H9 (cell line): ENCODE results near the gene MAP3K20. TPM values are rescaled to one million over a fixed set of nuclear protein-coding genes. Genes with fewer than 3 reads are reported as not detected.
"Not testable (repeated sequence)": the region's sequence is repeated elsewhere in the genome, so short reads cannot be mapped to it uniquely, and the experiment has no call there.

Experiments used
- DNase-seq: peaks from one replicate; pipeline ENCODE4 v3.0.0-alpha.2; 2017
- H2AFZ ChIP-seq: one replicate; pipeline ENCODE4 v1.6.1; 2013; ENCODE audit warnings: mild to moderate bottlenecking, low read length, control low read depth, moderate library complexity
- H2AK5ac ChIP-seq: 2 replicates; pipeline ENCODE4 v1.6.1; 2013; ENCODE audit warnings: low read length, control low read depth, mixed read lengths; ENCODE audit not compliant: insufficient read length
- H2BK120ac ChIP-seq: one replicate; pipeline ENCODE4 v1.6.1; 2013; ENCODE audit warnings: low read depth, mild to moderate bottlenecking, low read length, control low read depth, inconsistent platforms; ENCODE audit not compliant: poor library complexity, severe bottlenecking
- H2BK12ac ChIP-seq: 2 replicates; pipeline ENCODE4 v1.6.1; 2013; ENCODE audit warnings: low read length, control low read depth, mixed read lengths, low read depth; ENCODE audit not compliant: insufficient read length
- H2BK15ac ChIP-seq: 2 replicates; pipeline ENCODE4 v1.6.1; 2013; ENCODE audit warnings: low read depth, low read length, control low read depth
- H2BK20ac ChIP-seq: one replicate; pipeline ENCODE4 v1.6.1; 2013; ENCODE audit warnings: low read depth, mild to moderate bottlenecking, low read length, control low read depth, inconsistent platforms; ENCODE audit not compliant: poor library complexity, severe bottlenecking
- H2BK5ac ChIP-seq: 2 replicates; pipeline ENCODE4 v1.6.1; 2013; ENCODE audit warnings: low read length, control low read depth, mixed read lengths; ENCODE audit not compliant: insufficient read length
- H3K14ac ChIP-seq: 2 replicates; pipeline ENCODE4 v1.6.1; 2013; ENCODE audit warnings: low read length, control low read depth; ENCODE audit not compliant: insufficient read depth
- H3K18ac ChIP-seq: 2 replicates; pipeline ENCODE4 v1.6.1; 2013; ENCODE audit warnings: low read depth, mild to moderate bottlenecking, mixed read lengths, low read length, control low read depth; ENCODE audit not compliant: insufficient read length
- H3K23ac ChIP-seq: 2 replicates; pipeline ENCODE4 v1.6.1; 2013; ENCODE audit warnings: low read length, control low read depth, mixed read lengths, low read depth; ENCODE audit not compliant: insufficient read length
- H3K23me2 ChIP-seq: 2 replicates; pipeline ENCODE4 v1.6.1; 2013; ENCODE audit warnings: low read depth, mild to moderate bottlenecking, mixed read lengths, low read length, control low read depth; ENCODE audit not compliant: insufficient read length, poor library complexity, severe bottlenecking
- H3K27ac ChIP-seq: 2 replicates; pipeline ENCODE4 v1.5.1; 2013; ENCODE audit warnings: low read length, control low read depth, mixed read lengths, low read depth; ENCODE audit not compliant: insufficient read length
- H3K27me3 ChIP-seq: 2 replicates; pipeline ENCODE4 v1.6.1; 2013; ENCODE audit warnings: low read length, control low read depth, inconsistent platforms; ENCODE audit not compliant: insufficient read depth
- H3K4ac ChIP-seq: 2 replicates; pipeline ENCODE4 v1.6.1; 2013; ENCODE audit warnings: low read depth, mild to moderate bottlenecking, control low read depth, inconsistent platforms, low read length, moderate library complexity
- H3K4me1 ChIP-seq: 2 replicates; pipeline ENCODE4 v1.6.1; 2013; ENCODE audit warnings: low read length, control low read depth, inconsistent platforms; ENCODE audit not compliant: insufficient read depth
- H3K4me2 ChIP-seq: 2 replicates; pipeline ENCODE4 v1.6.1; 2013; ENCODE audit warnings: low read length, control low read depth, mixed read lengths; ENCODE audit not compliant: insufficient read length, insufficient read depth
- H3K56ac ChIP-seq: 2 replicates; pipeline ENCODE4 v1.6.1; 2013; ENCODE audit warnings: low read depth, mild to moderate bottlenecking, mixed read lengths, low read length, control low read depth; ENCODE audit not compliant: insufficient read length
- H3K79me1 ChIP-seq: 2 replicates; pipeline ENCODE4 v1.6.1; 2013; ENCODE audit warnings: low read depth, mild to moderate bottlenecking, moderate library complexity, low read length, control low read depth, inconsistent platforms; ENCODE audit not compliant: insufficient read depth, poor library complexity, severe bottlenecking
- H3K79me2 ChIP-seq: 2 replicates; pipeline ENCODE4 v1.6.1; 2013; ENCODE audit warnings: low read length, control low read depth, inconsistent platforms; ENCODE audit not compliant: insufficient read depth
- H3K9ac ChIP-seq: 2 replicates; pipeline ENCODE4 v1.6.1; 2013; ENCODE audit warnings: low read length, control low read depth, mixed read lengths; ENCODE audit not compliant: insufficient read length; ENCODE audit errors: extremely low read depth
- H3K9me3 ChIP-seq: one replicate; pipeline ENCODE4 v1.6.1; 2013; ENCODE audit warnings: low read depth, low read length, inconsistent platforms; ENCODE audit not compliant: control insufficient read depth
- H3T11ph ChIP-seq: one replicate; pipeline ENCODE4 v1.6.1; 2013; ENCODE audit warnings: mild to moderate bottlenecking, low read length, control low read depth, inconsistent platforms
- H4K20me1 ChIP-seq: one replicate; pipeline ENCODE4 v1.6.1; 2013; ENCODE audit not compliant: control insufficient read depth, insufficient read length, insufficient read depth
- H4K5ac ChIP-seq: 2 replicates; pipeline ENCODE4 v1.6.1; 2013; ENCODE audit warnings: low read depth, mild to moderate bottlenecking, mixed read lengths, low read length, control low read depth; ENCODE audit not compliant: insufficient read length
- H4K8ac ChIP-seq: replicated peaks from 2 replicates; pipeline ENCODE4 v1.6.1; 2013; ENCODE audit warnings: low read length, control low read depth, mixed read lengths, low read depth; ENCODE audit not compliant: insufficient read length
- H4K91ac ChIP-seq: 2 replicates; pipeline ENCODE4 v1.6.1; 2013; ENCODE audit warnings: low read depth, mild to moderate bottlenecking, moderate library complexity, mixed read lengths, low read length, control low read depth; ENCODE audit not compliant: insufficient read length
- H3K27ac Mint-ChIP-seq, 3 experiments: 2 replicates in 2 of 3; 3 replicates in 1 of 3; pipeline ENCODE4 v1.8.0; 2020 to 2021; ENCODE audit warnings: mixed read lengths in 3 of 3, mild to moderate bottlenecking in 1 of 3, moderate library complexity in 1 of 3
- H3K27me3 Mint-ChIP-seq: 2 replicates; pipeline ENCODE4 v1.8.0; 2021; ENCODE audit warnings: low read depth, mild to moderate bottlenecking, moderate library complexity, mixed read lengths
- H3K36me3 Mint-ChIP-seq, 3 experiments: 2 replicates in 2 of 3; 3 replicates in 1 of 3; pipeline ENCODE4 v1.8.0; 2020 to 2021; ENCODE audit warnings: low read depth in 3 of 3, mixed read lengths in 3 of 3; ENCODE audit not compliant: insufficient read depth in 1 of 3
- H3K4me1 Mint-ChIP-seq, 2 experiments: 2 replicates each; pipeline ENCODE4 v1.8.0; 2020; ENCODE audit warnings: mixed read lengths in 2 of 2
- H3K4me3 Mint-ChIP-seq, 2 experiments: 2 replicates in 1 of 2; 3 replicates in 1 of 2; pipeline ENCODE4 v1.8.0; 2020 to 2021; ENCODE audit warnings: mild to moderate bottlenecking in 2 of 2, mixed read lengths in 2 of 2, moderate library complexity in 1 of 2
- H3K9me3 Mint-ChIP-seq, 2 experiments: 2 replicates in 1 of 2; 3 replicates in 1 of 2; pipeline ENCODE4 v1.8.0; 2020; ENCODE audit warnings: mild to moderate bottlenecking in 2 of 2, mixed read lengths in 2 of 2, moderate library complexity in 1 of 2
- WGBS: extraction: QIAGEN DNeasy Blood & Tissue Kit; methylation state at CpG from one replicate; pipeline ENCODE4 v1.1.7; 2013; ENCODE audit warnings: missing lambda C conversion rate, low lambda C conversion rate, mixed read lengths; ENCODE audit not compliant: insufficient read length; ENCODE audit errors: extremely low coverage; 5-methylcytosine and 5-hydroxymethylcytosine counted together
- total RNA-seq: library from RNA; stranded (reverse); gene quantifications from 2 replicates; pipeline ENCODE4 v1.2.1, GENCODE V29; 2021
- TF ChIP-seq, protein P1 (sequence below): fragments of 200-600 bp; sonication (generic); conservative IDR thresholded peaks from 3 replicates; pipeline ENCODE4 v1.8.0; 2021; ENCODE audit warnings: antibody characterized with exemption, mild to moderate bottlenecking

The MAP3K20 gene
- total RNA-seq, 1 experiment from 2014 or later = 8.7 TPM

DNA sequence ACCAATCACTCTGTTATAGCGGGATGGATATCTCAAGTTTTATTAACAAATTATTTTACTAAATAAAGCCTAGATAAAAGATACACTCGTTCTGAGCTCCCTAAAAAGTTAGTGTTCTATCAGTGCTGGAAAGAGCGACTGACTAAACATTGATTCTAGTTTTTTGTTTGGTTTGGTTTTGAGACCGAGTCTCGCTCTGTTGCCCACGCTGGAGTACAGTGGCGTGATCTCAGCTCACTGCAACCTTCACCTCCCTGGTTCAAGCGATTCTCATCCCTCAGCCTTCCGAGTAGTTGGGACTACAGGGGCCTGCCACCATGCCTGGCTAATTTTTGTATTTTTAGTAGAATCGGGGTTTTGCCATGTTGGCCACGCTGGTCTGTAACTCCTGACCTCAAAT is 205.2 kb downstream of the MAP3K20 start:
- no peaks in the 10 kb centered on the region for H3K79me1 ChIP-seq
- no peak overlapping the region for H4K5ac ChIP-seq
- no peaks in the 10 kb centered on the region for H3K27me3 ChIP-seq
- no peak overlapping the region for H3K14ac ChIP-seq
- Mint-ChIP-seq H3K4me1 (no peaks in the 10 kb centered on the region), H3K4me3 (no peak overlapping the region), H3K27ac (no peak overlapping the region), H3K27me3 (no peaks in the 10 kb centered on the region; the same call in 1 of the 2 replicates), H3K36me3 (peaks cover 0 to 18% (median 5%) of the 10 kb centered on the region in 3 experiments; a peak in 5 of 7 replicates), H3K9me3 (peaks cover 8 to 17% of the 10 kb centered on the region in 2 experiments; a peak in 4 of 5 replicates)
- no peaks in the 10 kb centered on the region for H3K4me1 ChIP-seq
- no peak overlapping the region for H2BK120ac ChIP-seq
- WGBS = no CpG with 5 or more reads among the region's 11 CpGs
- H3K23ac ChIP-seq = no peak overlapping the region
- no peaks in the 10 kb centered on the region for H4K20me1 ChIP-seq
- H2AFZ ChIP-seq = no peak overlapping the region
- no peak overlapping the region for H3K4me2 ChIP-seq
- TF ChIP-seq, protein P1, sequence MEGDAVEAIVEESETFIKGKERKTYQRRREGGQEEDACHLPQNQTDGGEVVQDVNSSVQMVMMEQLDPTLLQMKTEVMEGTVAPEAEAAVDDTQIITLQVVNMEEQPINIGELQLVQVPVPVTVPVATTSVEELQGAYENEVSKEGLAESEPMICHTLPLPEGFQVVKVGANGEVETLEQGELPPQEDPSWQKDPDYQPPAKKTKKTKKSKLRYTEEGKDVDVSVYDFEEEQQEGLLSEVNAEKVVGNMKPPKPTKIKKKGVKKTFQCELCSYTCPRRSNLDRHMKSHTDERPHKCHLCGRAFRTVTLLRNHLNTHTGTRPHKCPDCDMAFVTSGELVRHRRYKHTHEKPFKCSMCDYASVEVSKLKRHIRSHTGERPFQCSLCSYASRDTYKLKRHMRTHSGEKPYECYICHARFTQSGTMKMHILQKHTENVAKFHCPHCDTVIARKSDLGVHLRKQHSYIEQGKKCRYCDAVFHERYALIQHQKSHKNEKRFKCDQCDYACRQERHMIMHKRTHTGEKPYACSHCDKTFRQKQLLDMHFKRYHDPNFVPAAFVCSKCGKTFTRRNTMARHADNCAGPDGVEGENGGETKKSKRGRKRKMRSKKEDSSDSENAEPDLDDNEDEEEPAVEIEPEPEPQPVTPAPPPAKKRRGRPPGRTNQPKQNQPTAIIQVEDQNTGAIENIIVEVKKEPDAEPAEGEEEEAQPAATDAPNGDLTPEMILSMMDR = no peak
- no peak overlapping the region for H4K8ac ChIP-seq
- no peaks in the 10 kb centered on the region for H3K79me2 ChIP-seq
- H3K27ac ChIP-seq = no peak overlapping the region
- H3K9ac ChIP-seq = no peak overlapping the region
- H3T11ph ChIP-seq = no peak overlapping the region
- no peak for DNase-seq
- no peak overlapping the region for H2BK5ac ChIP-seq
- no peak overlapping the region for H3K56ac ChIP-seq
- no peak overlapping the region for H3K4ac ChIP-seq
- no peak overlapping the region for H2BK15ac ChIP-seq
- no peak overlapping the region for H4K91ac ChIP-seq
- no peak overlapping the region for H2AK5ac ChIP-seq
- no peak overlapping the region for H2BK12ac ChIP-seq
- H3K18ac ChIP-seq = no peak overlapping the region
- no peaks in the 10 kb centered on the region for H3K23me2 ChIP-seq
- H3K9me3 ChIP-seq = no peaks in the 10 kb centered on the region
- no peak overlapping the region for H2BK20ac ChIP-seq

DNA sequence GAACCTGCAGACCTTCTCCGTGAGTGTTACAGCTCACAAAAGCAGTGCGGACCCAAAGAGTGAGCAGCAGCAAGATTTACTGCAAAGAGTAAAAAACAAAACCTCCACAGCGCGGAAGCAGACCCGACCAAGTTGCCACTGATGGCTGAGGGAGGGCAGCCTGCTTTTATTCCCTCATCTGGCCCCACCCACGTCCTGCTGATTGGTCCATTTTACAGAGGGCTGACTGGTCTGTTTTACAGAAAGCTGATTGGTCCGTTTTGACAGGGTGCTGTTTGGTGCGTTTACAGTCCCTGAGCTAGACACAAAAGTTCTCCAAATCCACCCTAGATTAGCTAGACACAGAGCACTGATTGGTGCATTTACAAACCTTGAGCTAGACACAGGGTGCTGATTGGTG is 206.3 kb downstream of the MAP3K20 start:
- not testable (repeated sequence) for H2AFZ ChIP-seq, H3T11ph ChIP-seq, H3K4me1 ChIP-seq, H3K27me3 ChIP-seq, H3K9me3 ChIP-seq, H3K27me3 Mint-ChIP-seq, H3K79me2 ChIP-seq, H3K23me2 ChIP-seq, H3K27ac Mint-ChIP-seq, H4K5ac ChIP-seq, H3K56ac ChIP-seq, H2BK5ac ChIP-seq, H4K91ac ChIP-seq, H3K18ac ChIP-seq, H2BK15ac ChIP-seq, H4K20me1 ChIP-seq, H3K14ac ChIP-seq, H4K8ac ChIP-seq, H3K23ac ChIP-seq, H3K4me2 ChIP-seq, H2AK5ac ChIP-seq, H3K27ac ChIP-seq, H3K4ac ChIP-seq, H2BK20ac ChIP-seq, H3K4me3 Mint-ChIP-seq, DNase-seq, H3K79me1 ChIP-seq, H3K4me1 Mint-ChIP-seq, H2BK12ac ChIP-seq, H3K9ac ChIP-seq, H2BK120ac ChIP-seq
- Mint-ChIP-seq H3K36me3 (peaks cover 0 to 18% (median 5%) of the 10 kb centered on the region in 3 experiments; a peak in 5 of 7 replicates), H3K9me3 (peaks cover 8 to 17% of the 10 kb centered on the region in 2 experiments; a peak in 4 of 5 replicates)
- no CpG with 5 or more reads among the region's 8 CpGs for WGBS
